ENCODE data around the gene MARCKSL1.
"Not testable (repeated sequence)": the region's sequence is repeated elsewhere in the genome, so short reads cannot be mapped to it uniquely, and the experiment has no call there.

MARCKSL1 gene

DNA sequence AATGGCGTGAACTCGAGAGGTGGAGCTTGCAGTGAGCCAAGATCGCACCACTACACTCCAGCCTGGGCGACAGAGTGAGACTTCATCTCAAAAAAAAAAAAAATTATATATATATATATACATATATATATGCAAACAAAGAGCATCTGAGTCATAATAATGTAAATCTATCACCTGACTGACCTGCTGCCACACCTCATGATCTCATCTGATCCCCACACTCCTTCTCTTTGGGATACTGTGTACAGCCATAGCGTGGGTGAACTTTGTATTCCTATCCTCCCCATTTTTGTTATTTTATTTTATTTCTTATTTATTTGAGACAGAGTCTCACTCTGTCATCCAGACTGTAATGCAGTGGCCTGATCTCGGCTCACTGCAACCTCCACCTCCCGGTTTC is 46.8 kb downstream of the MARCKSL1 start:
- no peak for DNase-seq (ENCODE audit: low spot score)

DNA sequence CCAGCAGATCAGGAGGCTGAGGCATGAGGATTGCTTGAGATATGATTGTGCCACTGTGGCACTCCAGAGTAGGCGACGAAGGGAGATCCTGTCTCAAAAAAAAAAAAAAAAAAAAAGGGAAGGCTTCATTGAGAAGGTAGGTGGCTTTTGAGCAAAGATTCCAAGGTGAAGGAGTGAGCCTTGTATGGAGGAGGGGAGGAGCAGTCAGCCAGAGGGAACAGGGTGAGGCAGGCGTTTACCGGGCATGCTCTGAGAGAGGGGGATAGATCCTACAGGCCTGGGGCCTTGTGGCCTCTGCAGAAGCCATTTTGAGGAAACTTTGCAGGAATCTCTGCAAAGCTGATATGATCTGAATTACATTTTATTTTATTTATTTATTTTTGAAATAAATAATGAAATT is 49.3 kb downstream of the MARCKSL1 start:
- DNase-seq (ENCODE audit: low spot score), result no peak

DNA sequence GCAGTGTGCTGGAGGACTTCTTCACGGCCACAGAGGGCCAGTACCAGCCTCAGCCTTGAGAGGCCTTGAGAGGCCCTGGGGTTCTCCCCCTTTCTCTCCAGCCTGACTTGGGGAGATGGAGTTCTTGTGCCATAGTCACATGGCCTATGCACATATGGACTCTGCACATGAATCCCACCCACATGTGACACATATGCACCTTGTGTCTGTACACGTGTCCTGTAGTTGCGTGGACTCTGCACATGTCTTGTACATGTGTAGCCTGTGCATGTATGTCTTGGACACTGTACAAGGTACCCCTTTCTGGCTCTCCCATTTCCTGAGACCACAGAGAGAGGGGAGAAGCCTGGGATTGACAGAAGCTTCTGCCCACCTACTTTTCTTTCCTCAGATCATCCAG is 50.4 kb downstream of the MARCKSL1 start:
- no peak for DNase-seq (ENCODE audit: low spot score)

DNA sequence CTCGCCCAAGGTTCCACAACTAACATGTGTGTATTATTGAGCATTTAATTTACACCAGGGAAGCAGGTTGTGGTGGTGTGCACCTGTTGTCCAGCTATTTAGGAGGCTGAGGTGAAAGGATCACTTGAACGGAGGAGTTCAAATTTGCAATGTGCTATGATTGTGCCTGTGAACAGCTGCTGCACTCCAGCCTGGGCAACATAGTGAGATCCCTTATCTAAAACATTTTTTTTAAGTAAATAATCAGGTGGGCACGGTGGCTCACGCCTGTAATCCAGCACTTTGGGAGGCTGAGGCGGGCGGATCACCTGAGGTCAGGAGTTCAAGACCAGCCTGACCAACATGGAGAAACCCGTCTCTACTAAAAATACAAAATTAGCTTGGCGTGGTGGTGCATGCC is 51.3 kb downstream of the MARCKSL1 start:
- not testable (repeated sequence) for DNase-seq (ENCODE audit: low spot score)
